H1 (cell line): ENCODE measurements around the gene CCT5. TPM values are rescaled to one million over a fixed set of nuclear protein-coding genes. Genes with fewer than 3 reads are reported as not detected.

Source experiments
- CTCF ChIA-PET: fragments of 300-600 bp; sonication (Branson Sonifier 250); formaldehyde crosslinking; loops from one replicate; lab custom pipeline; 2021; ENCODE audit not compliant: partially characterized antibody; lab: Charles Lee
- POLR2A ChIA-PET: fragments of 300-600 bp; sonication (Branson Sonifier 250); formaldehyde crosslinking; loops from one replicate; lab custom pipeline; 2021; ENCODE audit warnings: inconsistent platforms; ENCODE audit not compliant: partially characterized antibody; lab: Charles Lee
- DNase-seq, 2 experiments: peaks; one replicate each; pipeline versions ENCODE4 v3.0.0 to v3.0.0-alpha.2; 2010 to 2022; ENCODE audit warnings: low spot score in 2 of 2, low read depth in 1 of 2, mixed read lengths in 1 of 2
- FAIRE-seq: peaks from 2 replicates; lab custom pipeline; 2011; peaks lifted over from hg19 to GRCh38; lab: Jason Lieb, UNC
- H2AFZ ChIP-seq: 2 replicates; pipeline ENCODE4 v1.8.1; 2012; ENCODE audit warnings: low read length, inconsistent platforms
- H2AK5ac ChIP-seq: 2 replicates; pipeline ENCODE4 v1.6.1; 2013; ENCODE audit warnings: low read depth, low read length
- H2BK120ac ChIP-seq: replicated peaks from 2 replicates; pipeline ENCODE3; 2013; ENCODE audit warnings: low read depth, low read length, inconsistent platforms
- H2BK12ac ChIP-seq: 2 replicates; pipeline ENCODE4 v1.6.1; 2013; ENCODE audit warnings: low read depth, low read length
- H2BK15ac ChIP-seq: 2 replicates; pipeline ENCODE4 v1.6.1; 2013; ENCODE audit warnings: low read length
- H2BK20ac ChIP-seq: 2 replicates; pipeline ENCODE4 v1.6.1; 2013; ENCODE audit warnings: low read length
- H2BK5ac ChIP-seq: 2 replicates; pipeline ENCODE4 v1.6.1; 2013; ENCODE audit warnings: low read depth, low read length
- H3K14ac ChIP-seq: 2 replicates; pipeline ENCODE4 v1.6.1; 2013; ENCODE audit warnings: inconsistent platforms; ENCODE audit not compliant: insufficient read length
- H3K18ac ChIP-seq: 2 replicates; pipeline ENCODE4 v1.6.1; 2013; ENCODE audit warnings: low read length; ENCODE audit errors: extremely low read depth
- H3K23ac ChIP-seq: 2 replicates; pipeline ENCODE4 v1.6.1; 2013; ENCODE audit warnings: inconsistent platforms; ENCODE audit not compliant: insufficient read length
- H3K23me2 ChIP-seq: 2 replicates; pipeline ENCODE4 v1.6.1; 2013; ENCODE audit warnings: low read depth, low read length
- H3K27ac ChIP-seq: 2 replicates; pipeline ENCODE4 v1.6.1; 2011; ENCODE audit warnings: low read depth, low read length, inconsistent platforms
- H3K27me3 ChIP-seq, 4 experiments: replicated peaks in 1 of 4; 1 replicate in 1 of 4; 2 replicates in 3 of 4; pipeline versions ENCODE4 v1.6.1 to v1.8.1; 2011 to 2013; ENCODE audit warnings: low read length in 3 of 4, mild to moderate bottlenecking in 3 of 4, inconsistent platforms in 2 of 4, mixed read lengths in 2 of 4, moderate library complexity in 1 of 4; ENCODE audit not compliant: control insufficient read depth in 3 of 4, insufficient read depth in 3 of 4; ENCODE audit errors: extremely low read depth in 1 of 4
- H3K36me3 ChIP-seq, 4 experiments: 2 replicates each; pipeline versions ENCODE4 v1.6.1 to v1.8.1; 2011 to 2013; ENCODE audit warnings: mild to moderate bottlenecking in 4 of 4, low read length in 3 of 4, moderate library complexity in 2 of 4, control low read depth in 1 of 4, inconsistent platforms in 1 of 4; ENCODE audit not compliant: insufficient read depth in 4 of 4, control insufficient read depth in 2 of 4
- H3K4ac ChIP-seq: replicated peaks from 2 replicates; pipeline ENCODE3; 2013; ENCODE audit warnings: low read length, low read depth, mixed read lengths, inconsistent platforms; ENCODE audit not compliant: insufficient read length
- H3K4me1 ChIP-seq, 4 experiments: replicated peaks in 1 of 4; 1 replicate in 1 of 4; 2 replicates in 3 of 4; pipeline versions ENCODE4 v1.6.1 to v1.8.1; 2011 to 2013; ENCODE audit warnings: low read length in 3 of 4, inconsistent platforms in 2 of 4, mixed read lengths in 1 of 4; ENCODE audit not compliant: insufficient read depth in 4 of 4, control insufficient read depth in 3 of 4
- H3K4me2 ChIP-seq, 2 experiments: 2 replicates each; pipeline versions ENCODE4 v1.6.1 to v1.8.1; 2011 to 2013; ENCODE audit warnings: low read depth in 2 of 2, low read length in 2 of 2, control low read depth in 1 of 2, inconsistent platforms in 1 of 2, mild to moderate bottlenecking in 1 of 2; ENCODE audit not compliant: insufficient read depth in 1 of 2
- H3K4me3 ChIP-seq, 4 experiments: fragments of 200-600, 300-600 bp in 1 of 4; sonication (generic), shearing (Covaris generic), sonication (Bioruptor Twin) in 1 of 4; 2 replicates each; pipeline versions ENCODE4 v1.5.1 to v1.8.1; 2011 to 2016; ENCODE audit warnings: low read length in 4 of 4, low read depth in 3 of 4, control low read depth in 2 of 4, inconsistent platforms in 2 of 4, mild to moderate bottlenecking in 2 of 4, mixed read lengths in 1 of 4, moderate library complexity in 1 of 4; ENCODE audit not compliant: insufficient read depth in 2 of 4; ENCODE audit errors: extremely low read depth in 1 of 4
- H3K56ac ChIP-seq: replicated peaks from 2 replicates; pipeline ENCODE3; 2013; ENCODE audit warnings: low read depth, mild to moderate bottlenecking, mixed read lengths, low read length, inconsistent platforms; ENCODE audit not compliant: insufficient read length
- H3K79me1 ChIP-seq: 2 replicates; pipeline ENCODE4 v1.6.1; 2013; ENCODE audit warnings: low read depth, low read length, control low read depth
- H3K79me2 ChIP-seq, 2 experiments: 2 replicates each; pipeline versions ENCODE4 v1.6.1 to v1.8.1; 2012 to 2013; ENCODE audit warnings: low read length in 2 of 2, mild to moderate bottlenecking in 2 of 2, inconsistent platforms in 1 of 2; ENCODE audit not compliant: insufficient read depth in 2 of 2, control insufficient read depth in 1 of 2
- H3K9ac ChIP-seq, 4 experiments: replicated peaks in 1 of 4; 1 replicate in 1 of 4; 2 replicates in 3 of 4; pipeline versions ENCODE4 v1.6.1 to v1.8.1; 2011 to 2013; ENCODE audit warnings: low read depth in 3 of 4, low read length in 3 of 4, control low read depth in 2 of 4, mild to moderate bottlenecking in 2 of 4, moderate library complexity in 2 of 4, inconsistent platforms in 1 of 4; ENCODE audit errors: extremely low read depth in 1 of 4
- H3K9me3 ChIP-seq, 2 experiments: 2 replicates each; pipeline versions ENCODE4 v1.6.1 to v1.8.1; 2012 to 2013; ENCODE audit warnings: mild to moderate bottlenecking in 2 of 2, moderate library complexity in 2 of 2, control low read depth in 1 of 2, inconsistent platforms in 1 of 2, low read depth in 1 of 2, low read length in 1 of 2, mixed read lengths in 1 of 2; ENCODE audit not compliant: insufficient read depth in 2 of 2
- H4K20me1 ChIP-seq, 2 experiments: replicated peaks in 1 of 2; 2 replicates each; pipeline versions ENCODE3 to v1.8.1; 2011 to 2013; ENCODE audit warnings: inconsistent platforms in 2 of 2, low read length in 2 of 2, mild to moderate bottlenecking in 1 of 2; ENCODE audit not compliant: insufficient read depth in 2 of 2, control insufficient read depth in 1 of 2
- H4K5ac ChIP-seq: 2 replicates; pipeline ENCODE4 v1.6.1; 2013; ENCODE audit warnings: low read length, low read depth, mixed read lengths, inconsistent platforms; ENCODE audit not compliant: insufficient read length
- H4K8ac ChIP-seq: 2 replicates; pipeline ENCODE4 v1.8.0; 2013; ENCODE audit warnings: mild to moderate bottlenecking, moderate library complexity, low read length, inconsistent platforms; ENCODE audit not compliant: insufficient read depth; ENCODE audit errors: extremely low read depth
- H4K91ac ChIP-seq: replicated peaks from 2 replicates; pipeline ENCODE3; 2013; ENCODE audit warnings: low read length, mixed read lengths, inconsistent platforms; ENCODE audit not compliant: insufficient read length
- BRCA1 ChIP-seq: IDR thresholded peaks from 2 replicates; pipeline ENCODE4 v1.6.1; 2012; ENCODE audit warnings: low read depth, low read length, improper control_type of control experiment
- CHD1 ChIP-seq: IDR thresholded peaks from 2 replicates; pipeline ENCODE4 v1.6.1; 2012; ENCODE audit warnings: low read depth, low read length, improper control_type of control experiment
- CHD2 ChIP-seq: IDR thresholded peaks from 2 replicates; pipeline ENCODE4 v1.6.1; 2012; ENCODE audit warnings: low read length, improper control_type of control experiment
- HDAC6 ChIP-seq: IDR thresholded peaks from one replicate; pipeline ENCODE4 v1.7.1; 2012; ENCODE audit warnings: low read depth, mild to moderate bottlenecking, inconsistent platforms, low read length, moderate library complexity
- MAX ChIP-seq: IDR thresholded peaks from 2 replicates; pipeline ENCODE4 v1.6.1; 2012; ENCODE audit warnings: inconsistent platforms
- NANOG ChIP-seq: IDR thresholded peaks from 2 replicates; pipeline ENCODE4 v1.6.1; 2011; ENCODE audit warnings: low read length, low read depth, mild to moderate bottlenecking, inconsistent platforms; ENCODE audit not compliant: insufficient read depth, poor library complexity, severe bottlenecking
- POLR2AphosphoS5 ChIP-seq: IDR thresholded peaks from 2 replicates; pipeline ENCODE4 v1.6.1; 2011; ENCODE audit warnings: low read depth, low read length
- RAD21 ChIP-seq, 2 experiments: IDR thresholded peaks in 1 of 2; conservative IDR thresholded peaks in 1 of 2; 2 replicates each; pipeline ENCODE4 v1.6.1; 2011; ENCODE audit warnings: low read depth in 2 of 2, low read length in 2 of 2, improper control_type of control experiment in 1 of 2, inconsistent platforms in 1 of 2, mild to moderate bottlenecking in 1 of 2, moderate library complexity in 1 of 2
- SAP30 ChIP-seq: fragments of 300-600 bp; sonication (generic); IDR thresholded peaks from 2 replicates; pipeline ENCODE4 v1.7.1; 2012; ENCODE audit warnings: low read length, moderate library complexity, mild to moderate bottlenecking, inconsistent platforms; ENCODE audit not compliant: insufficient read depth, insufficient replicate concordance
- SIX5 ChIP-seq: IDR thresholded peaks from 2 replicates; pipeline ENCODE4 v1.6.1; 2011; ENCODE audit warnings: mild to moderate bottlenecking, low read depth, low read length
- WGBS, 2 experiments: shearing (Covaris generic) in 1 of 2; methylation state at CpG; one replicate each; pipeline versions ENCODE4 v1.1.6 to v1.1.7; 2013 to 2015; ENCODE audit warnings: low lambda C conversion rate in 2 of 2, mixed read lengths in 2 of 2, inconsistent platforms in 1 of 2, low coverage in 1 of 2, missing lambda C conversion rate in 1 of 2; ENCODE audit not compliant: insufficient replicate concordance in 2 of 2, insufficient coverage in 1 of 2, insufficient read length in 1 of 2; ENCODE audit errors: extremely low coverage in 1 of 2, missing lambda C conversion rate in 1 of 2; 5-methylcytosine and 5-hydroxymethylcytosine counted together
- polyA plus RNA-seq, 7 experiments: library from polyadenylated mRNA; depleted of rRNA in 3 of 7; stranded (reverse) in 5 of 7; unstranded in 2 of 7; fragments of >200 nt in 5 of 7; fragments of 200-250 nt in 2 of 7; gene quantifications; 1 replicate in 5 of 7; 2 replicates in 1 of 7; 4 replicates in 1 of 7; pipeline versions ENCODE4 v1.2.1 to v1.2.3, GENCODE V29; 2011 to 2013; ENCODE audit warnings: missing spikeins in 2 of 7, mixed read lengths in 2 of 7
- total RNA-seq: library from RNA; stranded (reverse); fragmentation: NEBNext Ultra II Directional; extraction: Animal tissue kit (Norgen Biotek cat#: 25700); gene quantifications from 2 replicates; pipeline ENCODE4 v1.2.1, GENCODE V29; 2021
- TF ChIP-seq, protein P1 (sequence below): IDR thresholded peaks from 2 replicates; pipeline ENCODE4 v1.6.1; 2011; ENCODE audit warnings: low read depth, mild to moderate bottlenecking, low read length; ENCODE audit not compliant: insufficient read depth

The CCT5 gene
- total and polyA plus RNA-seq, 2 of the 8 experiments (the other 6 are each of a cell fraction or from before 2014, with no cell fraction given), result 425 to 549 TPM

DNA sequence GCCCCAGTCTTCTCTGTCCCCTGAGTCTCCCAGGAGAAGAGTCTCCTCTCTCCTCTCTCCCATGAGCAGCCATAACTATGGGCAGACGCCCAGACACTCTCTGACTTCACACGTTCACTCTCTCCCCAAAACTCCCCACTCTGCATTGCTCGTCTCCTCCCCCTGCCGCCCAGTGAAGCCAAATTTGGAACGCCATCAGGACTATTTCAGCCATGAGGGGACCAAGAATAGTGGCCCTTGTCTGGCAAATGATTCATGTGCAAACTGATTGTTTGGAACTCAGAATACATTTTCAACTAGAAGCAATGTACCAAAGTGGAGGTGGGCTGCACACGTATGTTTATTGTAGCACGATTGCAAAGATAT, 36.8 kb downstream of the CCT5 start:
- Histone ChIP-seq H4K20me1 (no peaks in the 10 kb centered on the region), H2BK120ac (no peak overlapping the region), H3K36me3 (no peaks in the 10 kb centered on the region; a peak in 1 of 8 replicates), H3K18ac (no peak overlapping the region), H3K27me3 (no peaks in the 10 kb centered on the region), H2AFZ (no peak overlapping the region), H2BK15ac (no peak overlapping the region), H2BK12ac (no peak overlapping the region), H4K5ac (no peak overlapping the region), H3K4ac (no peak overlapping the region), H3K27ac (no peak overlapping the region), H3K23me2 (no peaks in the 10 kb centered on the region), H4K8ac (no peak overlapping the region), H3K56ac (no peak overlapping the region), H3K79me2 (no peaks in the 10 kb centered on the region), H3K4me1 (peaks cover 0 to 6% (median 0%) of the 10 kb centered on the region in 4 experiments; a peak in 3 of 7 replicates), H2AK5ac (no peak overlapping the region), H2BK5ac (no peak overlapping the region), H3K9me3 (no peaks in the 10 kb centered on the region), H3K9ac (no peak overlapping the region), H4K91ac (no peak overlapping the region), H2BK20ac (no peak overlapping the region), H3K4me3 (no peak overlapping the region), H3K23ac (no peak overlapping the region), H3K4me2 (no peak overlapping the region), H3K79me1 (no peaks in the 10 kb centered on the region), H3K14ac (no peak overlapping the region)
- ChIA-PET CTCF (interaction anchor here (1.1 to 4.8 kb wide), 6 partner anchors 9 to 137 kb away, joined by 3 to 28 read pairs (median 6); no protein-coding TSS in a partner anchor), POLR2A (interaction anchor here (0.8 kb wide), 1 partner anchor 11 kb away, joined by 3 read pairs; no protein-coding TSS in a partner anchor)
- no peak for FAIRE-seq
- no peak for DNase-seq
- 95% methylated on average over 7 of the region's 7 CpGs; no CpG with 5 or more reads in 1 of the 2 experiments for WGBS, 2 experiments
- TF ChIP-seq CHD2 (no peak), BRCA1 (no peak), POLR2AphosphoS5 (no peak), MAX (no peak), HDAC6 (no peak), CHD1 (no peak), SIX5 (no peak), RAD21 (IDR thresholded peaks at IDR 0.05 in 1 of 2, conservative IDR thresholded peaks at IDR 0.05 in 1 of 2; ENCODE audit: low read depth in 2 of 2, low read length in 2 of 2) (no peak), SAP30 (no peak), NANOG (no peak)
- TF ChIP-seq, protein P1, sequence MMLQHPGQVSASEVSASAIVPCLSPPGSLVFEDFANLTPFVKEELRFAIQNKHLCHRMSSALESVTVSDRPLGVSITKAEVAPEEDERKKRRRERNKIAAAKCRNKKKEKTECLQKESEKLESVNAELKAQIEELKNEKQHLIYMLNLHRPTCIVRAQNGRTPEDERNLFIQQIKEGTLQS, result no peak
